Right atrium auricular region (tissue), 2 donors: ENCODE measurements around the gene ITIH2. TPM values are rescaled to one million over a fixed set of nuclear protein-coding genes. Genes with fewer than 3 reads are reported as not detected.
A peak's percentile ranks its signal among the peaks of the same experiment; 100 is the strongest.

Source experiments
- DNase-seq: peaks from one replicate; pipeline ENCODE4 v3.0.0-alpha.2; 2019; ENCODE audit warnings: low spot score
- H3K27ac ChIP-seq, 2 donors: fragments of 200-600 bp; sonication (generic); 1 replicate in 1 of 2; 2 replicates in 1 of 2; pipeline ENCODE4 v1.5.1; 2016 to 2019
- H3K27me3 ChIP-seq, 2 donors: fragments of 200-600 bp; sonication (generic); one replicate each; pipeline versions ENCODE4 v1.5.1 to v1.6.0; 2017 to 2019
- H3K36me3 ChIP-seq: fragments of 200-600 bp; sonication (generic); one replicate; pipeline ENCODE4 v1.5.1; 2016
- H3K4me1 ChIP-seq, 2 donors: fragments of 200-600 bp; sonication (generic); one replicate each; pipeline versions ENCODE4 v1.5.1 to v1.6.0; 2017 to 2019
- H3K4me3 ChIP-seq, 2 donors: fragments of 200-600 bp; sonication (generic); 1 replicate in 1 of 2; 2 replicates in 1 of 2; pipeline ENCODE4 v1.5.1; 2017 to 2019; ENCODE audit warnings: mild to moderate bottlenecking in 1 of 2, moderate library complexity in 1 of 2
- H3K9me3 ChIP-seq, 2 donors: fragments of 200-600 bp; sonication (generic); one replicate each; pipeline ENCODE4 v1.5.1; 2019
- CTCF ChIP-seq, 2 donors: fragments of 200-600 bp; sonication (generic); IDR thresholded peaks; one replicate each; pipeline ENCODE4 v1.5.1; 2019; ENCODE audit warnings: antibody characterized with exemption in 2 of 2
- total RNA-seq, 2 donors: library from RNA; depleted of rRNA; stranded (reverse); fragments of >200 nt; gene quantifications; one replicate each; pipeline ENCODE4 v1.1.0, GENCODE V29; 2016

Gene ITIH2
- total RNA-seq, 2 donors from 2014 or later = not detected

DNA sequence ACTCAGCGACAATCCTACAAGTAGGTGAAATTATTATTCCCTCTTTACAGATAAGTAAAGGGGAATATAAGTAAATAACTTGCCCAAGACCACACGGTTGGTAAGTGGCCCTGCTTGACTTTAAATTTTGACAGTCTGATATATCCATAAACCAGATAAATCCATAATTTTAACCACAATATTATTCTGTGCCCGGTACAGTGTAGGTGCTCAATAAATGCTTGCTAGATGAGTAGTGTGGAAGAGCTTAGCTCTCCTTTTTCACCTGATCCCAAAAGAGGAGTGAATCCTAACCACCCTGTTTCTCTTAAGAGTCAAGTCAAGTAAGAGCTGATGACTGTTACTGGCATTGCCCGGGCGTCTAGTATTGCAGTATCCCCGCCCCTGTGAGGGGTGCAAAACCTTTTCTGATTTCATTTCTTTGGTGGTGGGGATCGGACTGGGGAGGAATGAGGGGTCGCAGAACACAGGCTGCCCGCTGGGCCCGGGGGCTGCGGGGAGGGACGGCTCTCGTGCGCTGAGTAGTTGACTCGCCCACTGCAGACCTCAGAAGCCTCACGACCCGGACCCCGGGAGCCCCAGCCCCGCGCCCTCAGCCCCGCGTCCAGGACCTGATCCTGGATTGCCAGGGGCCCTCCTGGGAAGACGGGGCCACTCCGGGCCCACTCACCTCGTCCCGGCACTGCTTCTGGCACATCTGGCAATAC, 84.2 kb downstream of the ITIH2 start:
- TF ChIP-seq CTCF (IDR thresholded peaks at IDR 0.05) = no peak
- Histone ChIP-seq H3K4me3 (peak overlapping the region; percentile 94 to 97), H3K4me1 (peaks cover 0 to 48% of the 10 kb centered on the region in 2 donors), H3K27me3 (no peaks in the 10 kb centered on the region), H3K9me3 (no peaks in the 10 kb centered on the region), H3K27ac (peak overlapping the region; percentile 90 to 96), H3K36me3 (no peaks in the 10 kb centered on the region)
- no peak for DNase-seq

DNA sequence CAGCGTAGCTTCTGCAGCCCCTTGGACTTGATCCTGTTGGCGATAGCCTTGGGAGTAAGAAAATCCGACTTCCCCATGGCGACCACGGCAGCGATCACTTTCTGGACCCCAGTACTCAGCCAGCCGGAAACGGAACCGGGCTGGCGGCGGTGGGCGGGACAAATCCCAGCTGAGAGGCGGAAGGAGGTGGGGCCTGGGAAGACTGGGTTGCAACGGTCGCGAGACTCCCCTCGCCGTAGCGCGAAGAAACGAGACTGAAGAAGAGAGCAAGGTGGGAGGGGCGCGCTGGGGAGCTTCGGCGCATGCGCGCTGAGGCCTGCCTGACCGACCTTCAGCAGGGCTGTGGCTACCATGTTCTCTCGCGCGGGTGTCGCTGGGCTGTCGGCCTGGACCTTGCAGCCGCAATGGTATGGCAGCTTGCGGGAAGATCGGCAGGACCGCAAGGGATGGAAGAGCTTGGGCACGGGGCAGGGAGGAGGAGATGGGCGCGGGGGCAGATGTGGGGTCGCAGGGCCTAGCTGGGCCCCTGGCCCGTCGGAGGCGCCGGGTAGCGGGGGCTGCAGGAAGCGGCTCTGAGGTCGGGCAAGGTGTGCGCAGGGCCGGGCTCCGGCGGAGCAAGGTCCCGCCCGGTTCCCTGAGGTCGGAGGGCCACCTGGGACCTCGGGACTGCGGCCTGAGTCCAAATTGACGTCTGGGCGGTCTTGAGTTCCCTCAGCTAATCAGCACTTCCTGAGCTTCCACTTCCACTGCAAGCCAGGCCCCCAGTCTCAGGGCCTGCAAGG, 84.9 kb downstream of the ITIH2 start, which contains the start of the genes ATP5F1C and KIN:
Gene ATP5F1C, plus strand, starts transcription at position 321 of the 782 bp plus-strand sequence. Its CDS starts 31 bp downstream, at position 352.
Gene KIN, minus strand, starts transcription at position 137 of the 782 bp plus-strand sequence. Its CDS starts 60 bp downstream, at position 77.
- H3K27me3 ChIP-seq = no peaks in the 10 kb centered on the region
- H3K9me3 ChIP-seq = no peaks in the 10 kb centered on the region
- peak within 1 kb of the TSS; percentile 90 to 96 for H3K27ac ChIP-seq
- no peaks in the 10 kb centered on the region for H3K36me3 ChIP-seq
- H3K4me3 ChIP-seq = peak within 1 kb of the TSS; percentile 94 to 97
- peak; percentile 97 for DNase-seq
- TF ChIP-seq CTCF (IDR thresholded peaks at IDR 0.05) = no peak
- peaks cover 0 to 55% of the 10 kb centered on the region in 2 donors for H3K4me1 ChIP-seq

DNA sequence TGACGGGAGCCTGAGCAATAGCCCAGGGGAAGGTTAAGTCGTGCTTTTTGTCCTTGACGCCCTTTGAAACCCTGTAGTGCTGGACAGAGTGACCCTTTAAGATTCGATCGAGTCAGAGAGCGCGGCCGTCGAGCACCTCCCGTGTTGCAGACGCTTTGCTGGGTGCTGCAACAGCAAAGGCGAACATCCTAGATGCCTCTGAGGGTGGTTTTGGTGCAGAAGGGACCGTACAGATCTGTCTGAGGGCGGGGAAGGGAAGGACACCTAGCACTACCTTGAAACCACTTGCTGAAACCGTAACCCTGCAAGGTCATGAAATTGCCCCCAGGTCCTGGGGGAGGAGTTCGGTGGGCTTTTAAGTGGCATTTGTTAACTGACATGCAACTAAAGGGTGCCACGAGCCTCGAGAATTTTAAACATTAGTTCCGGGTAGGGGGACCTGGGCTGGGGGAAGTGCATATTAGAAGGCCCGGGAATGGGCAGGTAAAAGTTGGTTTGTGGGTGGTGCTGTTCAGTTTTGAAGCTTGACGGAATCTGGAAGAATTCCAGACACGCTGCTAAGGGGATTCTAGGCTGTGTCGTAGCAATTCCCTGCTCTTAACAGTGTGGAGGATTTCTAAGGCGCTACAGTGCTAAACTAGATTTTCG, 85.6 kb downstream of the ITIH2 start:
- TF ChIP-seq CTCF (IDR thresholded peaks at IDR 0.05) = no peak
- Histone ChIP-seq H3K27me3 (no peaks in the 10 kb centered on the region), H3K36me3 (no peaks in the 10 kb centered on the region), H3K27ac (peak overlapping the region; percentile 90 to 96), H3K4me3 (peak overlapping the region; percentile 94 to 97), H3K9me3 (no peaks in the 10 kb centered on the region), H3K4me1 (peaks cover 0 to 62% of the 10 kb centered on the region in 2 donors)
- DNase-seq = no peak

- Histone ChIP-seq H3K4me1 (peaks cover 0 to 67% of the 10 kb centered on the region in 2 donors), H3K36me3 (no peaks in the 10 kb centered on the region), H3K27ac (peak overlapping the region; percentile 90 to 96), H3K27me3 (no peaks in the 10 kb centered on the region), H3K4me3 (peak overlapping the region; percentile 94 to 97), H3K9me3 (no peaks in the 10 kb centered on the region)
- no peak for DNase-seq
- TF ChIP-seq CTCF (IDR thresholded peaks at IDR 0.05) = no peak
Measured at GRCh38 chr10:7789390-7789789, 86.3 kb downstream of the ITIH2 start.

GRCh38 chr10:7792541-7792940, 89.4 kb downstream of the ITIH2 start:
- Histone ChIP-seq H3K36me3 (peaks cover 8% of the 10 kb centered on the region), H3K27ac (no peak overlapping the region), H3K27me3 (no peaks in the 10 kb centered on the region), H3K4me3 (no peak overlapping the region), H3K4me1 (peaks cover 0 to 66% of the 10 kb centered on the region in 2 donors), H3K9me3 (no peaks in the 10 kb centered on the region)
- no peak for DNase-seq
- no peak for TF ChIP-seq CTCF (IDR thresholded peaks at IDR 0.05)
